ENCODE results near the gene PLAC1.

The PLAC1 gene

GRCh38 chrX:134525086-134525792 is 133.0 kb downstream of the PLAC1 start:
- H3K27me3 ChIP-seq (replicated peaks; ENCODE audit: control insufficient read depth, insufficient read depth, low read length): no peaks in the 10 kb centered on the region
- no peaks in the 10 kb centered on the region for H3K36me3 ChIP-seq (ENCODE audit: control insufficient read depth, insufficient read depth, low read length)
- TF ChIP-seq CTCF (IDR thresholded peaks at IDR 0.05; ENCODE audit: insufficient read depth, low read length, poor library complexity, severe bottlenecking): no peak
- no peak overlapping the region for H3K4me3 ChIP-seq (replicated peaks; ENCODE audit: low read depth, low read length)
- no peak for DNase-seq (ENCODE audit: extremely low read depth, insufficient read length)

GRCh38 chrX:134524181-134524580 is 134.1 kb downstream of the PLAC1 start:
- Histone ChIP-seq H3K36me3 (ENCODE audit: control insufficient read depth, insufficient read depth, low read length) (no peaks in the 10 kb centered on the region), H3K27me3 (replicated peaks; ENCODE audit: control insufficient read depth, insufficient read depth, low read length) (no peaks in the 10 kb centered on the region), H3K4me3 (replicated peaks; ENCODE audit: low read depth, low read length) (no peak overlapping the region)
- no peak for TF ChIP-seq CTCF (IDR thresholded peaks at IDR 0.05; ENCODE audit: insufficient read depth, low read length, poor library complexity, severe bottlenecking)
- no peak for DNase-seq (ENCODE audit: extremely low read depth, insufficient read length)

- H3K27me3 ChIP-seq (replicated peaks; ENCODE audit: control insufficient read depth, insufficient read depth, low read length): no peaks in the 10 kb centered on the region
- TF ChIP-seq CTCF (IDR thresholded peaks at IDR 0.05; ENCODE audit: insufficient read depth, low read length, poor library complexity, severe bottlenecking): peak; percentile 71
- H3K4me3 ChIP-seq (replicated peaks; ENCODE audit: low read depth, low read length): no peak overlapping the region
- DNase-seq (ENCODE audit: extremely low read depth, insufficient read length): no peak
- no peaks in the 10 kb centered on the region for H3K36me3 ChIP-seq (ENCODE audit: control insufficient read depth, insufficient read depth, low read length)
Measured at GRCh38 chrX:134520860-134521390, 137.3 kb downstream of the PLAC1 start.

All from GM06990 (cell line).